Stimulated activated naive CD4-positive, alpha-beta T cell treated with Interleukin-2 at 50 U/mL for 16 hours (primary cell): ENCODE data around the gene NLK.
"Not testable (repeated sequence)": the region's sequence is repeated elsewhere in the genome, so short reads cannot be mapped to it uniquely, and the experiment has no call there.

Source experiments
- DNase-seq: peaks from one replicate; lab custom pipeline; 2025; lab: John Stamatoyannopoulos, UW

NLK gene

GRCh38 chr17:28232966-28233870 is 190.7 kb downstream of the NLK start:
- not testable (repeated sequence) for DNase-seq

GRCh38 chr17:28233872-28234856 is 191.7 kb downstream of the NLK start:
- not testable (repeated sequence) for DNase-seq

DNA sequence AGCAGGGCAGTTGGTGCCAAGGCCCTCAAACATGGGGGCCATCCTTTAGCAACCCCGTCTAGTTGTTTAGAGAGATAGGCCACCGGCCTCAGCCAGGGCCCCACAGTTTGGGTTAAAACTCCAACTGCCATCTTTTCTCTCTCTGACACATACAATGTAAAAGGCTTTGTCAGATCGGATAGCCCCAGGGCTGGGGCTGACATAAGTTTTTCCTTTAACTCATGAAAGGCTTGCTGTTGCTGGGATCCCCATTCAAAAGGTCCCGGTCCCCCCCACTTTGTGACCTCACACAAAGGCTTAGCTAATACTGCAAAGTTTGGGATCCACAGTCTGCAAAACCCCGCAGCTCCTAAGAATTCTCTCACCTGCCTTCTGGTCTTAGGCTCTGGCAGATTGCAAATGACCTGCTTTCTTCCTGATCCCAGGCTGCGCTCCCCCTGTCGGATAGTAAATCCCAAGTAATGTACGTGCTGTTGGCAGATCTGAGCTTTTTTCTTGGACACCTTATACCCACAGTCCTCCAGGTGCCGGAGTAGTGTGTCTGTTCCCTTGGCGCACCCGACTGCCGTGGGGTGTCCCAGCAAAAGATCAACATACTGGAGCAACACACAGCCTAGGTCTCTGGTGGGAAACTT is 192.7 kb downstream of the NLK start:
- DNase-seq = not testable (repeated sequence)

- DNase-seq = not testable (repeated sequence)
Measured at GRCh38 chr17:28236033-28236653, 193.7 kb downstream of the NLK start.

DNA sequence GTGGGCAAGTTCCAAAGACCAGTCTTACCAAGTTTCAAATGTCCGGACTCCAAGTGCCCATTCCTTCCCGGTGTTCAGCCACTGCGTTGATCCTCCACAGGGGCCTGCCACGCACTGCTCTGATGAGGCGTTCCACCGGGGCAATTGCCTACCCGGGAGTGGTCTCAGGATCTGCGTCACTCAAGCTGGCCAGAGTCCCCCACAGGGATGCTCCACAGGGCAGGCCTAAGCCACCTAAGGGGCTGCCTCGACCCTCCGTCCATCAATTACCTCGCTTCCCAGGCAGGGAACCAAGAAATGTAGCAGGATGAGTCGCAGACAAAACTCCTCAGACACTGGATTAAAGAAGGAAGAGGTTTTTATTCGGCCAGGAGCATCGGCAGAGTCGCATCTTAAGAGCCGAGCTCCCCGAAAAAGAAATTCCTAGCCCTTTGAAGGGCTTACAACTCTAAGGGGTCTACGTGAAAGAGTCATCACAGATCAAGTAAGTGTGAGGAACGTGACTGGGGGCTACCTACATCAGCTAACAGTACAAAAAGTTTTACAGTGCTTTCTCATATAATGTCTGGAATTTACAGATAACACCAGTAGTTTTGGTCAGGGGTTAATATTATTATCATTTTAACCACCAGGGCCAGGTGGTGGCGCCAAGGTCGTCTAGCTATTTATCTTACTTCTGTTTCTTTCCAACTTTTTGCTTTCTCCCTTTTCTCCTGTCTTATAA is 196.2 kb downstream of the NLK start:
- not testable (repeated sequence) for DNase-seq

DNA sequence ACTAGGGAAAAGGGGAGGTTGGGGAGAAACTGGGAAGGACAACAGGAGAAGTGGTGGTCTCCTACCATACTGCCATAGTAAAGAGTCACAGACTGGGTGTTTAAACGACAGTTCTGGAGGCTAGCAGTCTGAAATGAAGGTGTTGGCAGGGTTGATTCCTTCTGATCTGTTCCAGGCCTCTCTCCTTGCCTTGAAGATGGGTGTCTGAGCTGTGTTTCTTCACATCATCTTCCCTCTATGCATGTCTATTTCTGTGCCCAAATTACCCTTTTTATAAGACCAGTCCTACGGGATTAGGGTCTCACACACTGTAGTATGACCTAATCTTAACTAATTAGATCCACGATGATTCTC is 196.8 kb downstream of the NLK start:
- no peak for DNase-seq

DNA sequence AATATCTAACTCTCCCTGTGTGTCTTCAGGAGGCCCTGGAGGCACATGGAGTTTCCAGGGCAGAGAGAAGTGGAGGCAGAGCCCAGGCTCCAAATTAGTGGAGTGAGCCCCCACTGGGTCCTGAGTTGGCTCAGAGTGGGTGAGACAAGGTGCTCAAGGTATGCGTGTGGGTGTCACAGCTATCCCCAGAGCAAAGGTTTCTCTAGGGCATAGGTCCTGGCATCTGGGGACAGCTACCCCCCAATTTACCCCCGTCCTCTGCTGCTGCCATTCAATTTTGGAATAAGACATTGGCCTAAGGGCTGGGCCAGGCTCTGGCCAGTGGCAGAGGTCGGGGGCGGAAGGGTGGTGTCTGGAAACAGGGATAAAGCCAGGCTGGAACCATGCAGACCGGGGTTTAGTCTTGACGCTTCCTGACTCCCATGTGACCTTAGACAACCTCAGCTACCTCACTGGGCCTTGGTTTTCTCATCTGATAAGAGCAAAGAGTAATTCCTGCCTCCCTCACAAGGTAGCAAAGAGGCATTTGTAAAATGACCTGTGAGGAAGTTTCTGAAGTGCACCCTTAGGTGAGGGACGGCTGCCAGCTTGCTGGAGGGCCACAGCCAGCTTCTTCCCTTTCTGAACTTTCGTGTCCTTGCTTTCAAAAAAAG is 198.3 kb downstream of the NLK start:
- no peak for DNase-seq

GRCh38 chr17:28242791-28243190 is 200.3 kb downstream of the NLK start:
- DNase-seq = no peak

DNA sequence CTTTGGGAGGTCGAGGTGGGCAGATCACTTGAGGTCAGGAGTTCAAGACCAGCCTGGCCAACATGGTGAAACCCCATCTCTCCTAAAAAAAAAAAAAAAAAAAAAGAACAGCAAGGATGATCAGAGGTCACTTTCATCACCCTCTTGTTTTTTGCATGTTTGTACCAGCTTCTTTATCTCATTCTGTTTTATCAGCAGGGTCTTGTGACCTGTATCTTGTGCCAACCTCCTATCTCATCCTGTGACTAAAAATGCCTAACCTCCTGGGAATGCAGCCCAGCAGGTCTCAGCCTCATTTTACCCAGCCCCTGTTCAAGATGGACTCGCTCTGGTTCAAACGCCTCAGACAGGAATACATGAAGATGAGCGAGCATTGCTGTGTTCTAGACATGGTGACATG is 200.8 kb downstream of the NLK start:
- DNase-seq = not testable (repeated sequence)

GRCh38 chr17:28244446-28244845 is 202.0 kb downstream of the NLK start:
- no peak for DNase-seq
